GM19395 (cell line): Measurements from ENCODE around the gene RARA.

ENCODE experiments used
- ATAC-seq: cut with Tn5 transposase; IDR thresholded peaks from one replicate; pipeline ENCODE4 v1.9.1; 2021; ENCODE audit warnings: mild to moderate bottlenecking, moderate library complexity; ENCODE audit not compliant: unreplicated experiment

RARA gene

DNA sequence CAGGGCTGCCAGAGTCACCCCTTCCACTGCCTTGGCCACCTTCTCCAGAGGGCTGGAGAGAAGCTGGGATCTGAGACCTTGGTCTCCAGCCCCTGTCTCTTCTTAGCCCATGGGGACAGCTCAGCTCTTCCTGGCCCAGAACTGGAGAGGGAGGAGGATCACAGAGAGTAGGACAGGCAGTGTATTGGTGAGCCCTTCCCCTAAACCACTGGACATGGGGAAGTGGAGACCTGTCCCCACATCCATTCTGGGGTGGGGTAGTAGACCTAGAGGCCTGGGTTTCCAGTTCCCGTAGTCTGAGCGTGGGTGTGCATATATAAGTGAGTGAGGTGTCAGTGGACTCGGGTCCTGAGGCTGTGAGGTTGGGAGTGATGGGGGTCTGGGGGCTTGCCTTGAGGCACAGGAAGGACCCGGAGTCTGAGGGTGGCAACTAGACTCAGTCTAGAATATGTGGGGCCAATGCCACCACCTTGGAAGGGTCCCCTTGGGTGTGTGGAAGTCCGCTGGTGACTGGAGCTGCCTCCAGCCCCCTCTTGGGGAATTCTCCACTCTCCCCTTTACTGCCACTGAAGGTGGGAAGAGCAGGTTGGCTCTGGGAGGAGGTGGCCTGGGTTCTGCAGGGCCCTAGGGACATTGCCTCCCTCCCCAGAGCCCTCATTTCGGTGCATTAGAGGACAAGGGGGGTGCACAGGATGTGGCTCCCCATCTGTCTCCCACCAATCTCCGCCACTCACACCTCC lies 35.6 kb downstream of the RARA start:
- ATAC-seq = no peak

DNA sequence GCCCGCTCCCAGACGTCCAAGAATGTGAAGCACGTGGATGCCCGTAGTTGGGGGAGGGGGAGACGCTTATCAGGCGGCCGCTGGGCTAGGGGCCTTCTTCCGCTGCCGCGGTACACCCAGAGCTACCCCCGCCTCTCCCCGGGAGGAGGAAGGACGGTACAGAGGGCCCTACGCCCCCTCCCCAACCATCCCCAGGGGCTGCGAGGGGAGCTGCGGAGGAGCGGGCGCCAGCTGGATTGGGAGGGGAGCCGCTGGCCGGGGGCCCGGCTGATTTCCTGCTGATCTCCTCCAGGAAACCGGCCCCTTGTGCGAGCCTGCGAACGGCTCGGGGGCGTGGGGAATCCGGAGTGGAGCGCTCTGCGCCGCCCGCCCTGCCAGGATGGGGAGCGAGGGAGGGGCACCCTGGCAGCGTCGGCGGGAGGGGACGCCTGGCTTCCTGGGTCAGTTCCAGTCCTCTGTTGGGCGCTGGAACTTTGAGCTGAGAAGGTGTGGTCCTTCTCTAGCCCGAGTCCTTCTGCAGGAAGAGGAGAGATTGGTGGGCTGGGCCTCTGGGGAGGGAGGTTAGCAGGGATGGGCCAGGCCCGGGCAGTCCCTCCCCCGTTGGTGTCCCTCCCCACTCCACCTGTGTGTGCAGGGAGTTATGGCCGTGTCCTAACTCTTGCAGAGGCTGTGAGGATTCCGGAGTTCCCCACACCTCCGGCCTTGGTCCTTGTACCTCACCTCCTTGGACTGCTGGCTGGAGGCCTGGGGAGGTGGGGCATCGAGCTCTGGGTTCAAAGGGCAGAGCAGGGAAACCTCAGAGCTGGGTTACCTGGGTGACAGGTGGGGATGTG lies 36.4 kb downstream of the RARA start:
- ATAC-seq = no peak

DNA sequence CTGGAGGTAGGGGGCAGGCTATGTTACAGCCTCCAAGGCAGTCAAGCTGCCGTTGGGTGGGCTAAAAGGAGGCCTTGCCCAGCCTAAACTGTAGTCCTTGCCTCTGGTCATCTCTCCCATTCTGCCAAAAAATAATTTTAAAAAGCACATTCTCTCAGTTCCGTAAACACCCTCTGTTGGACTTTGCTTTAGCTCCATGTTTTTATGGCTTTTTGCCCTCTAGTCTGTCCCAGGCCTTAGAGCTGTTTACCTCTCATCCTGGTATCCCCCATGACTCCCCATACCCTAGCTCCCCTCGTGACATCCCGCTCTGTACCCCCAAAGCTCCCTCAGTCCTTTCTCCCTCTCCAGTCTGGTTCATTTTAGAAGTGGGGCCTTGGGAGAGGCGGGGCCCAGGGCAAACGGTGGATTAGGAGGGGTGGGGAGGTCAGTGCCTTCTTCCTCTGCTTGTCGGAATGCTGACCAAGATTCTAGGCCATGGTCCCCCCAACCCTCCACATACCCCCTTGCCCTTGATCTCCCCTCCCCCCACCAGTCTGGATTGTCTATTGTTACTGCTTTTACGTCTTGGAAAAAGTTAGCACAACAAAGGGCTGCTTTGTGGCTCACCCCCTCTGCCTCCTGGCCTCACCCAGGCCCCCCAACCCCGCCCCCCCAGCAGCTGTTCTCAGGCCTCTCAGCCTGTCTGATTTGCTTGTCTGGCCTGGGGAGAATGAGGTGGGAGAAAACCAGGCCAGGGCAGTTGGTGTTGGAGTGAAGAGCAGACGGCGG lies 37.2 kb downstream of the RARA start:
- no peak for ATAC-seq

DNA sequence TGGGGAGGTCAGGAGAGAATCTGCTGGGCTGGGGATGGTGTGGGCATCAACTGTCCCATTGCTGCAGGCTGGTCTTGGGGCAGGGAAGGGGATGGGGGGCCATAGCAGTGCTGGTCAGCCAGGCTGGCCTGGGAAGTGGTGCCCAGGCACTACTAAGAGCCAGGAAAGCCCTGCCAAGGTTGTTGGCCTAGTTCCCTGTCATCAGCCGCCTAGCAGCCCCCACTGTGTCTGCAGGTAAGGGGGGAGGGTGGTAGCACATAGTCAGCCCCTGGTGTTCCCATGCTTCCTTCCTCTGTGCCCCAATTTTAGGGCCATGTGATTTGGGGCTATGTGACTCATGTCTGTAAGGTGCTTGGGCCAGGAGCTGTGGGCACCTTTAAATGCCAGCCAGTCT lies 37.8 kb downstream of the RARA start:
- no peak for ATAC-seq

DNA sequence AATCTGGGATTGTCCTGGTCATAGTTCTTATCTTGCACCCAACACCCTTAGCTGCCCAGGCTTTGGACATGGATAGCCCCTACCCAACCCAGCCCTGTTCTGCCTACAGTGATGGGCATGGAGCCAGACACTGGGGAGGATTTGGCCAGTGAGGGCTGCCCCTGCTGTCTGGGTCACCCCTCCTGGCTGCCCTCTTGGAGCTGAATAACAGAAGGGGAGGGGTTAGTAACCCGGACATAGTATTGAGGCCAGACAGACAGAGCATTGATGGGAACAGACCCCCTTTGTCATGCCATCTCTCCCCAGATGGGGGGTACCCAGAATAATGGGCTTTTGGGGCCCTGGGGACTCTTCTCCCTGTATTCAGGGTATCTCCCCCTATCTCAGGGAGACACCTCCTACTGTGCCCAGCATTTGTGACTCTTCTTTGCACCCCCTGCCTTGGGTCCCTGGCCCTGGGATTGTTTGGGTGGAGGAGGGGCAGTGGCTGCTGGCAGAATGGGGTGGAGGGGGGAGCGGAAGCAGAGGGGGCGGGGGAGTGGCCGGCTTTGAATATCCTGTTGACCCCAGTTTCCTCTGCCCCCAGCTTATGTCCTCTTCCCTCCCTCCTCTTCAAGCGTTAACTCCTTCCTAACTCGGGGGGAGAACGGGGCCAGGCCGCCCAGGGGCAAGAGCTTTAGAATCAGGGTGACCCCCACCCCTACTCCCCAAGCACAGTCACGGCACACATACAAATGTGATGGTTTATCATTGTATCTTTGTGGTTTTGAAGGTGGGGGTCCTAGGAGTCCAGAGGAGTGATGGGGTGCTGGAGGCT lies 38.5 kb downstream of the RARA start:
- no peak for ATAC-seq

DNA sequence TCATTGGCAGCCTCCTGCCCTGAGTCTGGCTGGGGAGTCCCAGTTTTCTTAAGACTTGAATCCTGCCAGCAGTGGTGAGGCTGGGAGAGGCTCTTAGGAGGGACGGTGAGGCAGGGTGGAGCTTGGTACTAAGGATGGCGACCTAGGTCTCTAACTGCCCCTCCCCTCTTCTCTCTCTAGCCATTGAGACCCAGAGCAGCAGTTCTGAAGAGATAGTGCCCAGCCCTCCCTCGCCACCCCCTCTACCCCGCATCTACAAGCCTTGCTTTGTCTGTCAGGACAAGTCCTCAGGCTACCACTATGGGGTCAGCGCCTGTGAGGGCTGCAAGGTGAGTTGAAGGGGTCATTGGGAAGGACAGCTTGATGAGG lies 39.1 kb downstream of the RARA start:
- ATAC-seq = no peak

DNA sequence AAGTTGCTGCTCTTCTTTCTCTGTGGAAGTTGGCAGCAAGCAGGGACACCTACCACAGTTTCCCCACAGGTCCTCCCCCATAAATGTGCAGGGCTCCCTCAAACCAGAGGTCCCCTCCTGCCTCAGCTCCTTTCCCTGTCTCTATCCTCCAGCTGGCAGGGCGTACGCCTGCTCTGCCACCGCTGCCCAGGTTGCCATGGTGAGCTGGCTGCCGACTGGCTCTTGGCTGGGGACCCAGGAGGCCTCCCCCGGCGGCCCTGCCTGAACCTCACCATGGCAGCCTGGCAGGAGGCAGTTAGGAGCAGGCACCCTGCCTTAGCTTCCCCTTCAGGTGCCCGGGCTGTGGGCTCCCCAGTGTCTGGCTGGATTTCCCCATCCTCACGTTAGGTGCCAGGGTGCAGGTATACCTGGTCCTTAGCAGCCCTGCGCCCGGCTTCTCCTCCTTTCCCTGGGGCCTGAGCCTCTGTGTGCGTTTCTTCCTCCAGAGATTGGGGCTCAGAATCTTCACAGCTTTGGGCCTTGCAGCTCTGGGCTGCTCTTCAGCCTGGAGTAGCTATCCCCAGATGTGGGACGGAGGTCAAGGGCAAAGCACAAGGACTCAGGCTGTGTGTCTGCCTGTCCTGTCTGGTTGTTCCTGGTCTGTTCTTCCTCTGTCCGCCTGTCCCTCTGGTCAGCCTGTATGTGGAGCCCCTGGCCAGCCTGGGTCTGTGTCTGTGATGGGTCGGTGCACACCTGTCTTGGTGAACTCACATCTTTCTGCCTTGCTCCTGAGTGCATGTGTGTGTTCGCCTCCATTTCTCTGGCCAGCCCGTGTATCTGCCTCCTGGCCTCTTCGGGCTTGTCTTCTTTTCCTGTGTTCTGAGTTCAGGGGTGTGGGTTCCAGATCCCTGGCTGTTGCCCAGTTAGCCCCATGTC lies 39.8 kb downstream of the RARA start:
- no peak for ATAC-seq

DNA sequence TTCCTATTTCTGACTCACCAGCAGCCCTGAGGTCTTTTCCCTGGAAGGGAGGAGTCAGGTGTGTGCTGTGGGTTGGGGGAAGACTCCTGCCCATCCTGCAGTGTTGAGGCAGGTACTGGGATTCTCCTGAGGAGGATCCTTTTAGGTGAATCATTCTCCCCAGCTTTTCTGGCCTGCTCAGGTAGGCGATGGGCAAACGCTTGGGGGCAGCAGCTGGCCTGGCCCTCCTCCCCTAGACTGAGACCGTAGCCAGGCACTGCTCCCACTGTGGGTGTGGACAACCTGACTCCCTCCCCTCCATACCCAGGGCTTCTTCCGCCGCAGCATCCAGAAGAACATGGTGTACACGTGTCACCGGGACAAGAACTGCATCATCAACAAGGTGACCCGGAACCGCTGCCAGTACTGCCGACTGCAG lies 40.5 kb downstream of the RARA start:
- ATAC-seq = no peak

DNA sequence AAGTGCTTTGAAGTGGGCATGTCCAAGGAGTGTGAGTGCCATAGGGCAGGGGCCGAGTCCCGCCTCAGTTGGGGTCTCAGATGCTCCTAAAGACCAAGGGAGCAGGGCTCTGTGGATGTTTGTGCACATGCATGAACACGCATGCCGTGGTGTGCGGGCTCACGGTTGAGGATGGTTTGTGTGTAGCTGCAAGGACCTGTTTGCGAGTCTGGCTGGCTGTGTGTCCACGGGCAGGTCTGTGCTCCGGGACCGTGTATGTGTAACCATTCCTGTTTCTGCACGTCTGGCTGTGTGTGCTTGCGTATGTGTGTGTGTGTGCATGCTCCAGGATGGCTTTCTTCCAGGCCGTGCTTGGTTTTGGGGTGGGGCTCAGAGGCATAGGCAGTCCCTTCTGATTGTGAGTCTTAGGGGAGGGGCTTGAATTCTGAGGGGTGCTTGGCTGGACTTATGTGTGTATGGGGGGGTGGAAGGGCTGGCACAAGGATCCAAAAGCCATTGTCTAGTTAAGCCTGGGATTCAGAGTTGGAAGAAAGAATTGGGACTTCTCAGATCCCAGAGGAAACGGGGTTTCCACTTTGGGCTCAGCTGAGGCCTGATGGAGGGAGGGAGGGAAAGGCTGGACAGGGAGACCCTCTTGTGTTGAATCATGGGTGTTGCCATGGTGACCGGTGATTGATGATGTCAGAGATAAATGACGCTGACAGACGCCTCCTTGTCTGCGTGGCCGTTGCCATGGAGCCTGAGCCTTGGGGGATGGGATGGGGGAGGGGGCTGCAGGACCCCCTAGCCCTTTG lies 41.1 kb downstream of the RARA start:
- no peak for ATAC-seq

DNA sequence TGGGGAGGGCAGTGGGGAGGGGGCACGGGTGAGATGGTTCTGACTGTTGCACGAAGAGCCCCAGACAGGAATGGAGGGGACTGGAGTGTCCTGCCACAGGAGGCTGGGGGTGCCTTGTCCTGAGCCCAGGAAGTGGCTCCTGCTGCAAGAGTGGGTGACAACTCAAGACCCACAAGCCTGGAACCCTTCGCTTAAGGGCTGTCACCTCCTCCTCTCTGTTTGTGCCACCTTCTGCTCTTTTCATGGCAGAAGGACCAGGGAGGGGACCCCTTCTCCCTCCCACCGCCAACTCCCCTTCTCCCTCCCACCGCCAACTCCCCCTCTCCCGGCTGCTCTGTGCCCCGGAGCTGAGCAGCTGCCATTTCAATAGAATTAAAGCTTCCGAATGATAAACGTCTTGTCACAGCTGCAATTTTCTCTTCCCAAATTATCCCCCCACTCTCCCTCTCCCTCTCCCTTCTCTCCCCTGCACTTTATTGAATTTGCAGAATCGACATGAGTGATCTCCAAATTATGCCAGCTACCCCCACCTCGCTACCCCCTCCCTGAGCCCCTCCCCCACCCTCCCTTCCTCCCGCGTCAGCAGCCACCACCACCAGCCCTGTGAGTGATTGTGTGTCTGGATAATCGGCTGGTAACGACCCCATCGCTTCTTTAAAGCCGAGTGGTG lies 41.8 kb downstream of the RARA start:
- ATAC-seq = no peak

DNA sequence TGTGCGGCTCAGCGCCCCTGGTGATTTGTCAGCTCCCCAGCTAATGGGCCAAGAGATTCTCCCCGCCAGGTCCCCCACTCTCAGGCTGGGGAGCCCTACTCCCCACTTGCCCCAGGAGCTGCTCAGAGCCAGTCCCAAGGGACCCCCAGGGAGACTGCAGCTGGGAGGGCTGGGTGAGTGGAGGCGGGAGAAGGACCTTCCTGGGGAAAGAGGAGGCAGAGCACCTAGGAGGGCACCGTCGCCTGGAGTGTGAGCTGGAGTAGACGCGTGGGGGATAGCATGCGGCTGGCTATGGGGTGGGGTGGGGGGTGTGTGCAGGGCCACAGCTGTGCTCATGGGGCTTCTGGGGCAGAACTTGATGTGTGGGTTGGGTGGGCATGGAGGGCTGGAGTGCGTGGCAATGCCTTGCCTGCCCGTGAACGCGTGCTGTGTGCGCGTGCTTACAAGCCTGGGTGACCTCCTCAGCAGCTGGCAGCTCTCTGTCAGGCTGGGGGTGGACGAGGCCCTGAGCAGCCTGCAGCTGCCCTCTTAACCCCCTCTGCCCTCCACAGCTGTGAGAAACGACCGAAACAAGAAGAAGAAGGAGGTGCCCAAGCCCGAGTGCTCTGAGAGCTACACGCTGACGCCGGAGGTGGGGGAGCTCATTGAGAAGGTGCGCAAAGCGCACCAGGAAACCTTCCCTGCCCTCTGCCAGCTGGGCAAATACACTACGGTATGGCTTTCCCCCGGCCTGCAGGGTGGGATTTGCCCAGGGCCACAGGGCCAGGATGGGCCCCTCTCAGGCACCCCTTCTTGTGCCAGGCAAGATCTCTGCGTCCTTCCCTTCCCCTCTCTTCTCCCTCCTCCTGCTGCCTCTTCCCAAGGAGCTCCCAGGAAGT lies 42.6 kb downstream of the RARA start:
- ATAC-seq = no peak

DNA sequence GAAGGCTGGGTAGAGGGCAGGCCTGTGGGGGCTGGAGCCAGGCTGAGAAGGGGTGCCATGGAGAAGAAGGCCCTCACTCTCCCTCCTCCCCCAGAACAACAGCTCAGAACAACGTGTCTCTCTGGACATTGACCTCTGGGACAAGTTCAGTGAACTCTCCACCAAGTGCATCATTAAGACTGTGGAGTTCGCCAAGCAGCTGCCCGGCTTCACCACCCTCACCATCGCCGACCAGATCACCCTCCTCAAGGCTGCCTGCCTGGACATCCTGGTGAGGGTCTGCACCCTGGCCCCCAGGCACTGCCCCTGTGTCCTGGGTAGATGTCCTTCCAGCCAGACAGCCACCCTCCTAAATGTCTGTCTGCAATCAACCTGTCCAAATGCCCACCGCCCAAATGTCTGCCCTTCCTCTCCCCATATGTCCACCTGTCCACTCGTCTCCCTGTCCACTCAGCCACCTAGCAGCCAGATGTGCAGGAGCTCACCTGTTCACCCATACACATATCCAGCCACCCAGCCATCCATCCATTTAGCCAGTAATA lies 43.3 kb downstream of the RARA start:
- ATAC-seq = no peak

DNA sequence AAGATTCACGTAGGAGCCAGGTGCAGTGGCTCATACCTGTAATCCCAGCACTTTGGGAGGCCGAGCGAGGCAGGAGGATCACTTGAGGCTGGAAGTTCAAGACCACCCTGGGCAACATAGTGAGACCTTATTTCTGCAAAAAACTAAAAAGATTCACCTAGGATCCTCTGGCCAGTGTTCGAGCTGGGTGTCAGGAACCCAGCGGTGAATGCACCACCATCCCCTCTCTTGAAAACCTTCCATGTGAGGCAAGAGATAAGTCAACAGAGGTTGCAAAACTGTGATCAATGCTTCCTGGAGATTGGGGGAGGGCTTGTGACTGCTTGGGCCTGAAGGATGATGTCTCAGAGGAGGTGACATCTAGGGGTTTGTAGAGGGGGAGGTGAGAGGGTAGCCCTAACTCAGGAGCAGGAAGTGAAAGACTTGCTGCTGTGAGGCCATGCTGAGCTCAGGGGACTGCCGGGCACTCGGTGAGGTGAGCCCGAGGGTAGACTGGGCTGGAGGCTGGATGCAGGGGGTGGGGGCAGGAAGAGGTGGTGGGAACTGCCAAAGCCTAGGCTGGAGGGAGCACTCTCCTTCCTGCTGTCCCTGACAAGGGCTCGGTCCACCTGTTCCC lies 43.9 kb downstream of the RARA start:
- ATAC-seq = no peak

DNA sequence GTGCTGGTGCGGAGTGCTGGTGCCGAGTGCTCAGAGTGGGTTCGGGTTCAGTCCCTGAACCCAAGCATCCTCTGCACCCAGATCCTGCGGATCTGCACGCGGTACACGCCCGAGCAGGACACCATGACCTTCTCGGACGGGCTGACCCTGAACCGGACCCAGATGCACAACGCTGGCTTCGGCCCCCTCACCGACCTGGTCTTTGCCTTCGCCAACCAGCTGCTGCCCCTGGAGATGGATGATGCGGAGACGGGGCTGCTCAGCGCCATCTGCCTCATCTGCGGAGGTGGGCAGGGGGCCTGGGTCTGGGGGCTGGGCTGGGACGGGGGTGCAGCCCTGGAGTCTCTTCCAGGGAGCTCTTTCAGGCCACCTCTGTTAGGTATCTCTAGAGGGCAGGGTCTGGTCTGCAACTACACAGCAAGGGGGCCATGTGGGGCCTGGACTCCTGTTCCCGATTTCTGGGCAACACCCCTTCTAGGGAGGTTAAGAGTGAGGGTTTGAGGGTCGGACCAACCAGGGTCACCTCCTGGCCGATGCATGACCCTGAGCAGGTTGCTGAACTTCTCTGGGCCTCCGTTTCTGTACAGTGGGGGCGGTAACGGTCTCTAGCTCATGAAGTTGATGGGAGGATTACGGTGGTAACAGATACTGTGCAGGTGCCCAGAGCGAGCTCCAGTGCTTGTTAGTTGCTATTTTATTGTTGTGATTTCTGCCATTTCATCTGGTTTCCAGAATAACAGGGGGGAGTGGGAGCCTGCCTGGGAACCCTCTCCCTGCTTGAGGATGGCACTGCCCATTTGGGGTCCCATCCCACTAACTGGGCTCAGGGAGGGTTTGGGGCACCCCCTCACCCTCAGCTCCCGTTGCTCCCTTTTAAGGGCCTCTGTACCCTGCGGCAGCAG lies 45.5 kb downstream of the RARA start:
- ATAC-seq = no peak

DNA sequence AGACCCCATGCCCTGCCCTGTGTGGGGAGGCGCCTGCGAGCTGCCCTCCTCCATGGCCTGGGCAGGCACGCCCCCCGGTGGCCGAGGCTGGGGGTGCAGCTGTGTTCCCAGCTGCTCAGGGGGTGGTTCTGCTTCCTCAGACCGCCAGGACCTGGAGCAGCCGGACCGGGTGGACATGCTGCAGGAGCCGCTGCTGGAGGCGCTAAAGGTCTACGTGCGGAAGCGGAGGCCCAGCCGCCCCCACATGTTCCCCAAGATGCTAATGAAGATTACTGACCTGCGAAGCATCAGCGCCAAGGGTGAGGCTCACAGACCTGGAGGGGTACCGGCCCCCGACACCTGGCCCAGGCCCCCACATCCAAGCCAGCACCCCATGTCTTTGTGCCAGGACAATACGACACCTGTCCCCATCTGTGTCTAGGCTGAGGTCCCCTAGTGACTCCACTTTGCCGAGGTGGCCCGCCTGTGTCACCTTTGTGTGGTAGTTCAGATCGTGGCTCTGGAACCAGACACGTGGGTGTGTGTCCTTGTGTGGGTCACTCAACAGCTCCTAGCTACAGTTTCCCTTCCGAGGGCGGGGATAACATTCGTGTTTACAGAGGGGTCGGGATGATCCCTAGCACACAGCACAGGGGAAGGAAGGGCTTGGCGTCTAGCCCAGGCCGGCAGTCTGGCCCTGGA lies 46.3 kb downstream of the RARA start:
- no peak for ATAC-seq
